Measurements from ENCODE around the gene SUGCT.

GRCh38 chr7:40329601-40330153, 194.9 kb downstream of the SUGCT start:
- no peak for TF ChIP-seq EZH2 (IDR thresholded peaks at IDR 0.05; ENCODE audit: borderline replicate concordance, low read length)
- TF ChIP-seq, protein P1, sequence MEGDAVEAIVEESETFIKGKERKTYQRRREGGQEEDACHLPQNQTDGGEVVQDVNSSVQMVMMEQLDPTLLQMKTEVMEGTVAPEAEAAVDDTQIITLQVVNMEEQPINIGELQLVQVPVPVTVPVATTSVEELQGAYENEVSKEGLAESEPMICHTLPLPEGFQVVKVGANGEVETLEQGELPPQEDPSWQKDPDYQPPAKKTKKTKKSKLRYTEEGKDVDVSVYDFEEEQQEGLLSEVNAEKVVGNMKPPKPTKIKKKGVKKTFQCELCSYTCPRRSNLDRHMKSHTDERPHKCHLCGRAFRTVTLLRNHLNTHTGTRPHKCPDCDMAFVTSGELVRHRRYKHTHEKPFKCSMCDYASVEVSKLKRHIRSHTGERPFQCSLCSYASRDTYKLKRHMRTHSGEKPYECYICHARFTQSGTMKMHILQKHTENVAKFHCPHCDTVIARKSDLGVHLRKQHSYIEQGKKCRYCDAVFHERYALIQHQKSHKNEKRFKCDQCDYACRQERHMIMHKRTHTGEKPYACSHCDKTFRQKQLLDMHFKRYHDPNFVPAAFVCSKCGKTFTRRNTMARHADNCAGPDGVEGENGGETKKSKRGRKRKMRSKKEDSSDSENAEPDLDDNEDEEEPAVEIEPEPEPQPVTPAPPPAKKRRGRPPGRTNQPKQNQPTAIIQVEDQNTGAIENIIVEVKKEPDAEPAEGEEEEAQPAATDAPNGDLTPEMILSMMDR (conservative IDR thresholded peaks at IDR 0.05 in 1 of 2, IDR thresholded peaks at IDR 0.05 in 1 of 2; ENCODE audit: extremely low read depth in 1 of 2, insufficient read depth in 1 of 2, low read depth in 1 of 2, low read length in 2 of 2) = peak; percentile 57 to 68
